Ishikawa (cell line): Measurements from ENCODE around the gene CTBS.

Experiments
- CEBPB ChIP-seq: IDR thresholded peaks from 2 replicates; pipeline ENCODE4 v1.6.1; 2012
- EGR1 ChIP-seq: IDR thresholded peaks from 2 replicates; pipeline ENCODE4 v1.6.1; 2012
- EP300 ChIP-seq: IDR thresholded peaks from 2 replicates; pipeline ENCODE4 v1.6.1; 2012; ENCODE audit warnings: borderline replicate concordance
- FOXM1 ChIP-seq: IDR thresholded peaks from 2 replicates; pipeline ENCODE4 v1.6.1; 2012; ENCODE audit warnings: low read depth, borderline replicate concordance
- NFIC ChIP-seq: IDR thresholded peaks from 2 replicates; pipeline ENCODE4 v1.6.1; 2012
- RAD21 ChIP-seq: IDR thresholded peaks from 2 replicates; pipeline ENCODE4 v1.6.1; 2012; ENCODE audit warnings: low read depth
- TCF12 ChIP-seq: IDR thresholded peaks from 2 replicates; pipeline ENCODE4 v1.6.1; 2012; ENCODE audit warnings: low read depth
- ZBTB7A ChIP-seq: IDR thresholded peaks from 2 replicates; pipeline ENCODE4 v1.6.1; 2012; ENCODE audit warnings: low read depth
- TF ChIP-seq, protein P1 (sequence below): IDR thresholded peaks from 2 replicates; pipeline ENCODE4 v1.6.1; 2012

DNA sequence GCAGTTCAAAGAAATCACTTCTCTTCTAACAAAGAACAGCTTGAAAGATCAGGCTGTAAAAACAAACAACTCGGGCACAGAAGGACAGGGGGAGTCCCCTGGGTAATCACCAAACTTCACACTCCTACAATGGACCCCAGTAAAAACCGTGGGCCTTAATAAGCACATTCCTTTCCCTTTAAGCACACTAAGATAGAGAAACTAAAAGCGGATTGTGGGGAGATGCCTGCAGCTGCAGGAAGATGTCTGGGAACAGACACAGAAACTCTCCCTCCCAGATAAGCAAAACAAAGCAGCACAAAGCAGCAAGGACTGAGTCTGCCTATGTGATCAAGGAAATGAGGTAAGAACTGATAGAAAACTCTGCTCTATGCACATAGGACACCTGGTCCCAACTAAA is 37.6 kb upstream of the CTBS start:
- TF ChIP-seq EGR1 (no peak), CEBPB (no peak), RAD21 (no peak), NFIC (no peak), ZBTB7A (no peak), EP300 (no peak), TCF12 (no peak), FOXM1 (no peak)
- TF ChIP-seq, protein P1, sequence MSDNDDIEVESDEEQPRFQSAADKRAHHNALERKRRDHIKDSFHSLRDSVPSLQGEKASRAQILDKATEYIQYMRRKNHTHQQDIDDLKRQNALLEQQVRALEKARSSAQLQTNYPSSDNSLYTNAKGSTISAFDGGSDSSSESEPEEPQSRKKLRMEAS, result no peak
